ENCODE measurements around the gene FARP1.

The FARP1 gene

GRCh38 chr13:98221234-98221633 is 78.3 kb downstream of the FARP1 start:
- H3K27ac ChIP-seq: peak overlapping the region; percentile 12; the same call in 1 of the 2 replicates
- TF ChIP-seq, protein P1, sequence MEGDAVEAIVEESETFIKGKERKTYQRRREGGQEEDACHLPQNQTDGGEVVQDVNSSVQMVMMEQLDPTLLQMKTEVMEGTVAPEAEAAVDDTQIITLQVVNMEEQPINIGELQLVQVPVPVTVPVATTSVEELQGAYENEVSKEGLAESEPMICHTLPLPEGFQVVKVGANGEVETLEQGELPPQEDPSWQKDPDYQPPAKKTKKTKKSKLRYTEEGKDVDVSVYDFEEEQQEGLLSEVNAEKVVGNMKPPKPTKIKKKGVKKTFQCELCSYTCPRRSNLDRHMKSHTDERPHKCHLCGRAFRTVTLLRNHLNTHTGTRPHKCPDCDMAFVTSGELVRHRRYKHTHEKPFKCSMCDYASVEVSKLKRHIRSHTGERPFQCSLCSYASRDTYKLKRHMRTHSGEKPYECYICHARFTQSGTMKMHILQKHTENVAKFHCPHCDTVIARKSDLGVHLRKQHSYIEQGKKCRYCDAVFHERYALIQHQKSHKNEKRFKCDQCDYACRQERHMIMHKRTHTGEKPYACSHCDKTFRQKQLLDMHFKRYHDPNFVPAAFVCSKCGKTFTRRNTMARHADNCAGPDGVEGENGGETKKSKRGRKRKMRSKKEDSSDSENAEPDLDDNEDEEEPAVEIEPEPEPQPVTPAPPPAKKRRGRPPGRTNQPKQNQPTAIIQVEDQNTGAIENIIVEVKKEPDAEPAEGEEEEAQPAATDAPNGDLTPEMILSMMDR (conservative IDR thresholded peaks at IDR 0.05): no peak
- TF ChIP-seq ZFX (IDR thresholded peaks at IDR 0.05): no peak

- TF ChIP-seq, protein P1 (conservative IDR thresholded peaks at IDR 0.05): no peak
- TF ChIP-seq ZFX (IDR thresholded peaks at IDR 0.05): no peak
- H3K27ac ChIP-seq: peak overlapping the region; percentile 78
Observed at GRCh38 chr13:98222081-98222554, 79.2 kb downstream of the FARP1 start.

GRCh38 chr13:98222816-98223215 is 79.9 kb downstream of the FARP1 start:
- peak overlapping the region; percentile 78 for H3K27ac ChIP-seq
- TF ChIP-seq, protein P1 (conservative IDR thresholded peaks at IDR 0.05): no peak
- TF ChIP-seq ZFX (IDR thresholded peaks at IDR 0.05): no peak

DNA sequence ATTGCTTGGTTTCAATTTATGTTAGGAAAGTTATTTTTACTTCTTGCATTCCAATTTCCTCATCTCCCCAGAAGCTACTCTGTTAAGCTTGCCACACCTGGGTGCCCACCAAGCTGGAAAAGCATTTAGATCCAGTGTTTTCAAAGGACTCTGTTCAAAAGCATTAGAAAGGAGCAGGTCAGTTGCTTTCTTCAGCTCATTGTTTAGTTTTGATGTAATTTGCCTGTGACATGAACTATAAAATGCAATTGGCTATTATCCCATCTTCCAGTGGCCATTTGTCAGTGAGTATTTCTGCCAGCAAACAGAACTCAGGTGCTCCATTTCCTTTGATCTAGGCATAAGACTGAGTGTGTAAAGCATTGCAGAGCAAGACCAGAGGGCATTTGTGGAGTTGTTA is 80.8 kb downstream of the FARP1 start:
- H3K27ac ChIP-seq: peak overlapping the region; percentile 78
- TF ChIP-seq, protein P1 (conservative IDR thresholded peaks at IDR 0.05): no peak
- TF ChIP-seq ZFX (IDR thresholded peaks at IDR 0.05): no peak

DNA sequence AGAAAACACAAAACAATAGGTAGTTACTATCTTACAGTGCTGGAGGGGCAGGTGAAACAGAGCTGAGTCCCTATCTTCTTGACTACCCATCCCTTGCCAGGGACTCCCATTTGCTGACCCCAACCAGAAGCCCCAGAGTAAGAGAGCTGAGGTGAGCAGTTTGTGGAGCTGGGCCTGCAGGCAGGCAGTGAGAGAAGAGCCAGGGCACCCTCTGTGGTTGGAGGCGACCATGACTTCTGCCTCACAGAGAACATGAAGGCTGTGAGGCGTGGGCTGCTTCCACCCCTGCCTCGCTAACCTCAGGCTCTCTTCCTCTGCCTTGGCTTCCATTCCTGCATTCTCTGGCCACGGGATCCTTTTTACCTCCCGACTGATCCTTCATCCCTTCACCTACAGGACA is 81.7 kb downstream of the FARP1 start:
- TF ChIP-seq ZFX (IDR thresholded peaks at IDR 0.05): no peak
- TF ChIP-seq, protein P1 (conservative IDR thresholded peaks at IDR 0.05): no peak
- peak overlapping the region; percentile 78 for H3K27ac ChIP-seq

DNA sequence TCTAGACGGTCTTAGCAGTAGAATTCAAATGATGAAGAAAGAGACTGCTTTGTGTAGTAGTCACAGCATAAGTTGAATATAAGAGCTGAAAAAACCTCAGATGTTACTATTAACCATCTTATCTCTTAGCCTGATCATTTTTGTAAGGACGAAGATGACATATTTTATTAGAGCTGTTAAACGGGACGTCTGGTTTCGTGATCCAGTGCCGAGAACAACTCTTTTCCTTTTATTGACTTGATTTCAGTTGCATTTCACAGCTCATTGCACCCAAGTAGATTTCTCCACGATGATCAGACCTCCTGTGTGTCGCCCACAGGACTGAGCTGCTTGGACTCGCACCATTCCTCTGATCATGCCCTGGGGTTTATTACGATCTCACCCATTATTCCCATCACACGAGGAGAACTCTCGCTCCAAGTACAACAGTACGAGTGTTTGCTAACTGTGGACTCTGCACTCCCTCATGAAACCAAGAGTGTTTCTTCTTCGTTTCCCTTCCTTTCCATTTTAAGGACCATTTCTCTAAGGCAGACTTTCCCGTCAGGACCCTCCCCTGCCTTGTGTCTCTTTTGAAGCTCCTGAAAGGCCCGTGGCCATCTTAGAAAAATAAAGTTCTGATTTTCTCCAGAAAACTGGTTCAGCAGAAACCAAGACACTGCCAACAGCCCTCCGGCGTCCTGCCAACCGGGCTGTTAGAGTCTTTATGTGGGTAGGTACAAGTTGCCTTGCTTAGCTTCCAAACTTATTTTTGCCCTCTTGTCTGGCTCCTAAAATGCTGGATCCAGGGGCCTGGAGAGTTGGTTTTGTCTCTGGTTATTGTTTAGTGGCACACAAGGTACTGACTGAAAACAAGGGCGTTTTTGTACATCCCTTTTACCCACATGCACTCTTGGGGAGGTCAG is 82.4 kb downstream of the FARP1 start:
- TF ChIP-seq ZFX (IDR thresholded peaks at IDR 0.05): no peak
- TF ChIP-seq, protein P1 (conservative IDR thresholded peaks at IDR 0.05): no peak
- peak overlapping the region; percentile 78 for H3K27ac ChIP-seq

- TF ChIP-seq, protein P1 (conservative IDR thresholded peaks at IDR 0.05): no peak
- TF ChIP-seq ZFX (IDR thresholded peaks at IDR 0.05): no peak
- no peak overlapping the region for H3K27ac ChIP-seq
Observed at GRCh38 chr13:98226496-98226895, 83.6 kb downstream of the FARP1 start.

Measured in C4-2B (cell line).